KMS-11 (cell line): ENCODE data around the gene RORB.

Experiments used
- H2AFZ ChIP-seq: fragments of 200-600 bp; sonication (generic); 2 replicates; pipeline ENCODE4 v1.6.1; 2016; ENCODE audit warnings: antibody characterized with exemption, mixed run types, low read depth
- H3K27ac ChIP-seq: fragments of 200-600 bp; sonication (generic); 2 replicates; pipeline ENCODE4 v1.6.1; 2016; ENCODE audit warnings: mild to moderate bottlenecking, mixed run types
- H3K27me3 ChIP-seq: fragments of 200-600 bp; sonication (generic); 2 replicates; pipeline ENCODE4 v1.6.1; 2017; ENCODE audit warnings: mild to moderate bottlenecking, low read depth, mixed run types, moderate library complexity; ENCODE audit not compliant: insufficient read depth
- H3K36me3 ChIP-seq: fragments of 200-600 bp; sonication (generic); 2 replicates; pipeline ENCODE4 v1.6.1; 2017; ENCODE audit warnings: mild to moderate bottlenecking, mixed run types; ENCODE audit not compliant: insufficient read depth
- H3K4me1 ChIP-seq: fragments of 200-600 bp; sonication (generic); 2 replicates; pipeline ENCODE4 v1.6.1; 2016; ENCODE audit warnings: mild to moderate bottlenecking, low read depth, mixed run types; ENCODE audit not compliant: poor library complexity, severe bottlenecking
- H3K4me2 ChIP-seq: fragments of 200-600 bp; sonication (generic); 2 replicates; pipeline ENCODE4 v1.7.0; 2016; ENCODE audit warnings: mild to moderate bottlenecking, mixed run types
- H3K4me3 ChIP-seq: fragments of 200-600 bp; sonication (generic); IDR thresholded peaks from 2 replicates; pipeline ENCODE4 v1.6.1; 2017; ENCODE audit warnings: low read depth, low read length, mixed read lengths; ENCODE audit not compliant: insufficient read depth
- H3K79me2 ChIP-seq: fragments of 200-600 bp; sonication (generic); 2 replicates; pipeline ENCODE4 v1.6.1; 2016; ENCODE audit warnings: low read depth, mixed run types; ENCODE audit not compliant: insufficient read depth
- H3K9ac ChIP-seq: fragments of 200-600 bp; sonication (generic); 2 replicates; pipeline ENCODE4 v1.6.1; 2016; ENCODE audit warnings: mild to moderate bottlenecking, mixed run types
- H4K20me1 ChIP-seq: fragments of 200-600 bp; sonication (generic); 2 replicates; pipeline ENCODE4 v1.6.1; 2016; ENCODE audit warnings: mild to moderate bottlenecking, mixed run types; ENCODE audit not compliant: insufficient read depth
- CTCF ChIP-seq: fragments of 200-600 bp; sonication (generic); conservative IDR thresholded peaks from 2 replicates; pipeline ENCODE4 v1.6.1; 2017; ENCODE audit warnings: low read depth, mild to moderate bottlenecking, antibody characterized with exemption, low read length, moderate library complexity, mixed read lengths

Gene RORB

GRCh38 chr9:74681906-74682305 lies 184.8 kb downstream of the RORB start:
- Histone ChIP-seq H2AFZ (no peak overlapping the region), H3K27me3 (no peaks in the 10 kb centered on the region), H3K79me2 (no peaks in the 10 kb centered on the region), H4K20me1 (no peaks in the 10 kb centered on the region), H3K36me3 (no peaks in the 10 kb centered on the region), H3K9ac (no peak overlapping the region), H3K27ac (no peak overlapping the region), H3K4me2 (no peak overlapping the region), H3K4me3 (no peak overlapping the region), H3K4me1 (no peaks in the 10 kb centered on the region)
- no peak for TF ChIP-seq CTCF

GRCh38 chr9:74683322-74683721 lies 186.2 kb downstream of the RORB start:
- H3K4me3 ChIP-seq = no peak overlapping the region
- no peaks in the 10 kb centered on the region for H4K20me1 ChIP-seq
- TF ChIP-seq CTCF = no peak
- H3K4me2 ChIP-seq = no peak overlapping the region
- H2AFZ ChIP-seq = no peak overlapping the region
- no peaks in the 10 kb centered on the region for H3K4me1 ChIP-seq
- H3K79me2 ChIP-seq = no peaks in the 10 kb centered on the region
- H3K27me3 ChIP-seq = no peaks in the 10 kb centered on the region
- no peak overlapping the region for H3K27ac ChIP-seq
- H3K9ac ChIP-seq = no peak overlapping the region
- H3K36me3 ChIP-seq = no peaks in the 10 kb centered on the region

GRCh38 chr9:74691058-74691457 lies 193.9 kb downstream of the RORB start:
- Histone ChIP-seq H3K4me2 (no peak overlapping the region), H4K20me1 (no peaks in the 10 kb centered on the region), H3K27me3 (no peaks in the 10 kb centered on the region), H3K4me1 (no peaks in the 10 kb centered on the region), H3K9ac (no peak overlapping the region), H2AFZ (no peak overlapping the region), H3K79me2 (no peaks in the 10 kb centered on the region), H3K27ac (no peak overlapping the region), H3K4me3 (no peak overlapping the region), H3K36me3 (no peaks in the 10 kb centered on the region)
- no peak for TF ChIP-seq CTCF

GRCh38 chr9:74696520-74696919 lies 199.4 kb downstream of the RORB start:
- Histone ChIP-seq H3K9ac (no peak overlapping the region), H4K20me1 (no peaks in the 10 kb centered on the region), H3K27me3 (no peaks in the 10 kb centered on the region), H2AFZ (no peak overlapping the region), H3K27ac (no peak overlapping the region), H3K79me2 (no peaks in the 10 kb centered on the region), H3K4me2 (no peak overlapping the region), H3K4me3 (no peak overlapping the region), H3K4me1 (no peaks in the 10 kb centered on the region), H3K36me3 (no peaks in the 10 kb centered on the region)
- TF ChIP-seq CTCF = no peak

- Histone ChIP-seq H4K20me1 (no peaks in the 10 kb centered on the region), H3K27me3 (no peaks in the 10 kb centered on the region), H3K4me2 (no peak overlapping the region), H3K79me2 (no peaks in the 10 kb centered on the region), H3K27ac (no peak overlapping the region), H3K4me3 (no peak overlapping the region), H2AFZ (no peak overlapping the region), H3K9ac (no peak overlapping the region), H3K4me1 (no peaks in the 10 kb centered on the region), H3K36me3 (no peaks in the 10 kb centered on the region)
- no peak for TF ChIP-seq CTCF
These were observed 200.4 kb downstream of the RORB start for GRCh38 chr9:74697535-74697934.
